A673 (cell line): ENCODE measurements around the gene MLKL. TPM values are rescaled to one million over a fixed set of nuclear protein-coding genes. Genes with fewer than 3 reads are reported as not detected.

Experiments
- BruUV-seq: library from RNA; stranded (reverse); fragments of 400-500 nt; replicated peaks from 2 replicates; lab custom pipeline; 2021; lab: Mats Ljungman, UMichigan
- CTCF ChIA-PET: fragments of 300-600 bp; sonication (Branson Sonifier 250); formaldehyde crosslinking; loops from one replicate; lab custom pipeline; 2022; ENCODE audit warnings: antibody characterized with exemption; lab: Charles Lee
- POLR2A ChIA-PET: fragments of 300-600 bp; sonication (Branson Sonifier 250); formaldehyde crosslinking; loops from one replicate; lab custom pipeline; 2022; ENCODE audit warnings: antibody characterized with exemption; ENCODE audit not compliant: low non-redundant PET; lab: Charles Lee
- DNase-seq: peaks from one replicate; pipeline ENCODE4 v3.0.0-alpha.2; 2015; ENCODE audit warnings: low spot score
- H3K27ac ChIP-seq: fragments of 200-600 bp; sonication (generic); 2 replicates; pipeline ENCODE4 v1.5.1; 2016; ENCODE audit warnings: mixed run types, low read depth, mild to moderate bottlenecking, mixed read lengths, antibody characterized with exemption, low read length; ENCODE audit not compliant: poor library complexity, severe bottlenecking
- H3K27me3 ChIP-seq: fragments of 200-600 bp; sonication (generic); replicated peaks from 2 replicates; pipeline ENCODE4 v1.6.1; 2017; ENCODE audit warnings: mixed run types, low read depth, mild to moderate bottlenecking, mixed read lengths, antibody characterized with exemption, low read length; ENCODE audit not compliant: insufficient read depth, poor library complexity
- H3K36me3 ChIP-seq: fragments of 200-600 bp; sonication (generic); 2 replicates; pipeline ENCODE4 v1.6.1; 2016; ENCODE audit warnings: mixed run types, mild to moderate bottlenecking, mixed read lengths, antibody characterized with exemption, low read length; ENCODE audit not compliant: insufficient read depth, poor library complexity, severe bottlenecking
- H3K4me1 ChIP-seq: fragments of 200-600 bp; sonication (generic); 2 replicates; pipeline ENCODE4 v1.6.1; 2017; ENCODE audit warnings: mixed run types, mild to moderate bottlenecking, mixed read lengths, antibody characterized with exemption, low read length; ENCODE audit not compliant: insufficient read depth, poor library complexity, severe bottlenecking
- H3K4me3 ChIP-seq: fragments of 200-600 bp; sonication (generic); 2 replicates; pipeline ENCODE4 v1.5.1; 2016; ENCODE audit warnings: low read depth, mixed run types, mild to moderate bottlenecking, mixed read lengths, low read length; ENCODE audit not compliant: poor library complexity, severe bottlenecking
- H3K9me3 ChIP-seq: fragments of 200-600 bp; sonication (generic); 2 replicates; pipeline ENCODE4 v1.6.1; 2016; ENCODE audit warnings: mixed run types, low read depth, mild to moderate bottlenecking, mixed read lengths, antibody characterized with exemption, low read length; ENCODE audit not compliant: poor library complexity, severe bottlenecking
- CTCF ChIP-seq: fragments of 300-800, 200-600 bp; sonication (generic); conservative IDR thresholded peaks from 2 replicates; pipeline ENCODE4 v1.5.1; 2017; ENCODE audit warnings: low read depth, mild to moderate bottlenecking, antibody characterized with exemption, low read length, moderate library complexity, mixed read lengths
- EZH2 ChIP-seq: fragments of 200-600 bp; sonication (generic); IDR thresholded peaks from 2 replicates; pipeline ENCODE4 v1.6.1; 2017; ENCODE audit warnings: borderline replicate concordance, low read depth, mild to moderate bottlenecking, mixed read lengths, antibody characterized with exemption, low read length; ENCODE audit not compliant: poor library complexity, severe bottlenecking
- intact Hi-C: fragments of 100-400 bp; cut with micrococcal nuclease; formaldehyde crosslinking; loops from one replicate; pipeline ENCODE4 v1.10.0; 2022; ENCODE audit not compliant: unreplicated experiment
- total RNA-seq: library from RNA; stranded (reverse); gene quantifications from 2 replicates; pipeline ENCODE4 v1.2.3, GENCODE V29; 2021

The MLKL gene
- total RNA-seq, 1 experiment from 2014 or later, result 5.5 TPM

- intact Hi-C loops, result no loop called here
- no peaks in the 10 kb centered on the region for H3K27me3 ChIP-seq
- DNase-seq, result peak; percentile 51
- peaks cover 32% of the 10 kb centered on the region for H3K36me3 ChIP-seq
- ChIA-PET CTCF (interaction anchor here (0.6 kb wide), 1 partner anchor 43 kb away, joined by 9 read pairs; no protein-coding TSS in a partner anchor), POLR2A (interaction anchor here (0.6 to 0.7 kb wide), 3 partner anchors 42 to 215 kb away, joined by 3 to 6 read pairs (median 4); no protein-coding TSS in a partner anchor)
- TF ChIP-seq EZH2, result no peak
- no peak for TF ChIP-seq CTCF
- BruUV-seq, result TSS peak; percentile 90
- H3K4me1 ChIP-seq, result peaks cover 9% of the 10 kb centered on the region
- H3K27ac ChIP-seq, result peak overlapping the region; percentile 92
- no peaks in the 10 kb centered on the region for H3K9me3 ChIP-seq
- H3K4me3 ChIP-seq, result peak overlapping the region; percentile 84
Measured at GRCh38 chr16:74667255-74667700, 33.4 kb downstream of the MLKL start.

DNA sequence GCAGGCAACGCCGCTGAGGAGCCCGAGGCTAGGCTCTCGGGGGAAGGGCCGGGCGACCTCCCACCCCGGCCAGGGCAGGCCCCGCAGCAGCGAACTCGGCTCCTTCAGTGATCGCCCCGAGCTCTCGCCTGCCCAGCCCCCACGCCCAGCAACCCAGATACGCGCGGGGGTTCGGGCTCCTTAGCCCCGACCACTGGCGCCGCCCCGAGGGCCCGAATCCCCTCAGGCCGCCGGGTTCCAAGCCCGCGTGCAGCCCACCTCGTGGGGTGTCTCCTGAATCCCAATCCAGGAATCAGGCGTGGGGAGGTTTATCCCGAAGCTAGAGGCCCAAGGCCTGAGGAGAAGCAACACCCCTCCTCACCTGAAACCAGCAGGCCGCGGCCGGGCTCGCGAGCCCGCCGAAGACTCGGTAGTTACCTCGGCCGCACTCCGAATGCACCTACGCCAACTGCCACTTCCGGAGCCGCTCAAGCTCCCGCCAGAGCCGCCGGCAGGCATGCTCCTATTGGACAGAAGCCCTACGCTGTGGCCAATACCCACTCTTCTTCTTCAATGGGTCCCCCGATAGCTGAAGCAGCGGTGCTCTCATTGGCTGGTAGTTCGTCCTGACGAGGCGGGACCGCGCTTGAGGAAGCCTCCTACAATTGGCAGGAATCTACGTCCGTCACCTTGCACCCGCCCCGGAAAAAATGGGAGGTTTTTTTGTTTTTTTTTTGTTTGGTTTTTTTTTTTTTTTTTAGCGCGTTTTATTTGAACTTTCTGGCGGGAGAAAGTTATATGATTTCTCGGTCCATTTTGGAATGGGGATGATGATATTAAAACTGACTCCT, 34.0 kb downstream of the MLKL start, which contains the start of gene RFWD3:
RFWD3 (minus strand) TSS at position 453 of the 830 bp plus-strand sequence. CDS start 5,428 bp downstream, outside the sequence.
- intact Hi-C loops, result no loop called here
- peak within 1 kb of the TSS; percentile 84 for H3K4me3 ChIP-seq
- peaks cover 9% of the 10 kb centered on the region for H3K4me1 ChIP-seq
- H3K27ac ChIP-seq, result peak within 1 kb of the TSS; percentile 92
- DNase-seq, result peak; percentile 99
- peaks cover 38% of the 10 kb centered on the region for H3K36me3 ChIP-seq
- ChIA-PET POLR2A (no interaction called here), CTCF (interaction anchor here (0.6 kb wide), 1 partner anchor 44 kb away, joined by 9 read pairs; no protein-coding TSS in a partner anchor)
- TF ChIP-seq EZH2 (no peak), CTCF (no peak)
- TSS peak; percentile 42 for BruUV-seq
- no peaks in the 10 kb centered on the region for H3K9me3 ChIP-seq
- no peaks in the 10 kb centered on the region for H3K27me3 ChIP-seq

DNA sequence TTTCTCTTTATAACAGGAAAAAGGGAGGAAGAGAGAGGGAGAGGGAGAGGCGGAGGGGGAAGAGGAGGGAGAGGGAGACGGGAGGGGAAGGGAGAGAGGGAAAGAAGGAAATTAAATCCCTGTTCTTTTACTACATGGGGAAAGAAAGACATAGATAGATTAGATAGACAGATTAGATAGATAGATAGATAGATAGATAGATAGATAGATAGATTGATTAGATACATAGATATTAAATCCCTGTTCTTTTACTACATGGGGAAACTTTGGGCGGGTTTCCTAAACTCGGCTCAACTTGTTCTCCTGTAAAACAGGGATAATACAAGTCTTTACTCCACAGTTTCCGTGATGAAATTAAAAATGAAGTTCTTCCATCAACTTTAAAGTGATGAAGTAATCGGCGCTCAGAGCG, 34.6 kb downstream of the MLKL start:
- H3K27ac ChIP-seq, result peak overlapping the region; percentile 92
- no TSS peak for BruUV-seq
- no peaks in the 10 kb centered on the region for H3K27me3 ChIP-seq
- peaks cover 9% of the 10 kb centered on the region for H3K4me1 ChIP-seq
- TF ChIP-seq CTCF, result no peak
- TF ChIP-seq EZH2, result no peak
- intact Hi-C loops, result no loop called here
- no peaks in the 10 kb centered on the region for H3K9me3 ChIP-seq
- peak overlapping the region; percentile 84 for H3K4me3 ChIP-seq
- H3K36me3 ChIP-seq, result peaks cover 44% of the 10 kb centered on the region
- no peak for DNase-seq
- POLR2A ChIA-PET, result no interaction called here
- CTCF ChIA-PET, result no interaction called here
